GM18519 (cell line): ENCODE measurements around the gene CPM.
"Not testable (repeated sequence)": the region's sequence is repeated elsewhere in the genome, so short reads cannot be mapped to it uniquely, and the experiment has no call there.

ENCODE experiments used
- ATAC-seq: cut with Tn5 transposase; IDR thresholded peaks from one replicate; pipeline ENCODE4 v1.9.1; 2021; ENCODE audit warnings: mild to moderate bottlenecking, moderate library complexity; ENCODE audit not compliant: unreplicated experiment, low FRiP score

CPM gene

DNA sequence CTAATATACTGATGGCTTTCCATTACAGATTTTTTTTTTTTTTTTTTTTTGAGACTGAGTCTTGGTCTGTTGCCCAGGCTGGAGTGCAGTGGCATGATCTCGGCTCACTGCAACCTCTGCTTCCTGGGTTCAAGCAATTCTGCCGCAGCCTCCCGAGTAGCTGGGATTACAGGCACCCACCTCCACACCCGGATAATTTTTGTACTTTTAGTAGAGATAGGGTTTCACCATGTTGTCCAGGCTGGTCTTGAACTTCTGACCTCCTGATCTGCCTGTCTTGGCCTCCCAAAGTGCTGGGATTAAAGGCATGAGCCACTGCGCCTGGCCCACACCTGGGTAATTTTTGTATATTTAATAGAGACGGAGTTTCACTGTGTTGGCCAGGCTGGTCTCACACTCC is 121.4 kb downstream of the CPM start:
- not testable (repeated sequence) for ATAC-seq

DNA sequence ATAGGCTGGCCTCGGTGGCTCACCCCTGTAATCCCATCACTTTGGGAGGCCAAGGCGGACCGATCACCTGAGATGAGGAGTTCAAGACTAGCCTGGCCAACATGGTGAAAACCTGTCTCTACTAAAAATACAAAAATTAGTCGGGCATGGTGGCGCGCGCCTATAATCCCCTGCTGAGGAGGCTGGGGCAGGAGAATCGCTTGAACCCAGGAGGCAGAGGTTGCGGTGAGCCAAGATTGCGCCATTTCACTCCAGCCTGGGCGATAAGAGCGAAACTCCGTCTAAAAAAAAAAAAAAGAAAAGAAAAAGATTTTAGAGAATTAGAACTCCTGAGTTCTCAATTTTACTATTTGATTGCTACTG is 123.0 kb downstream of the CPM start:
- not testable (repeated sequence) for ATAC-seq

DNA sequence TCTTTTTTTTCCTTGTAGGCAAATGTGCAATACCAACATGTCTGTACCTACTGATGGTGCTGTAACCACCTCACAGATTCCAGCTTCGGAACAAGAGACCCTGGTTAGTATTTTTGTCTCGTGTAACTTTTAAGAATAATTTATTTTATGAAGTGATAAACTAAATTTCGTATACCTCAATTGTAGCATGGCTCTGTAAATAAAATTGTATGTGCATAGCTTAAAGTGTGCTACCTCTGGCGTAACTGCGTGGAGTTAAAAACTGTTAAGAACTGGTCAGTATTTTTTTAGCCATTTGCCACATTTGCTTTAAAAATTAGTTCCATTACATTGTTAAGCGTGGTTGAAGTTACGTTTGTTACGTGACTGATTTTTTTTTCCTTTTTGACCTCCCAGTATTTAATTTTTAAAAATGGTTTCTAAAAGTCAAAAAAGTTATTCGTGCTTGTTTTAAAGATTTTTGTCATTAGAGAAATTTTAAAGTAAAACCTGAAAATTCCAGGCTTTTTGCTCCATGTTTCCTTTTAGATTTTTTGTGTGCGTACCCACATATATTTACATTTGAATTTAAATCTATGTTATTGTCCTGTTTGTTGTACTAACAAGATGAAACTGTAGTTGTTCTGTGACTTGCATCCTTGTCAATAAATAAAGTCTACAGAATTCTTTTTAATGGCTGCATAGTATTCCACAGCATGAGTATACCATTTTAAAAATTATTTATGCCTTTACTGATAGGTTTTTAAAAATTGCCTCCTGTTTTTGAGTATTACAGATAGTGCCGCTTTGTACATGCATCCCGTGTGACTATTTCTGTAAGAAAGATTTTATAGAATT is 123.6 kb downstream of the CPM start:
- ATAC-seq, result no peak

DNA sequence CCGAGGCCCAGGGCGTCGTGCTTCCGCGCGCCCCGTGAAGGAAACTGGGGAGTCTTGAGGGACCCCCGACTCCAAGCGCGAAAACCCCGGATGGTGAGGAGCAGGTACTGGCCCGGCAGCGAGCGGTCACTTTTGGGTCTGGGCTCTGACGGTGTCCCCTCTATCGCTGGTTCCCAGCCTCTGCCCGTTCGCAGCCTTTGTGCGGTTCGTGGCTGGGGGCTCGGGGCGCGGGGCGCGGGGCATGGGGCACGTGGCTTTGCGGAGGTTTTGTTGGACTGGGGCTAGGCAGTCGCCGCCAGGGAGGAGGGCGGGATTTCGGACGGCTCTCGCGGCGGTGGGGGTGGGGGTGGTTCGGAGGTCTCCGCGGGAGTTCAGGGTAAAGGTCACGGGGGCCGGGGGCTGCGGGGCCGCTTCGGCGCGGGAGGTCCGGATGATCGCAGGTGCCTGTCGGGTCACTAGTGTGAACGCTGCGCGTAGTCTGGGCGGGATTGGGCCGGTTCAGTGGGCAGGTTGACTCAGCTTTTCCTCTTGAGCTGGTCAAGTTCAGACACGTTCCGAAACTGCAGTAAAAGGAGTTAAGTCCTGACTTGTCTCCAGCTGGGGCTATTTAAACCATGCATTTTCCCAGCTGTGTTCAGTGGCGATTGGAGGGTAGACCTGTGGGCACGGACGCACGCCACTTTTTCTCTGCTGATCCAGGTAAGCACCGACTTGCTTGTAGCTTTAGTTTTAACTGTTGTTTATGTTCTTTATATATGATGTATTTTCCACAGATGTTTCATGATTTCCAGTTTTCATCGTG is 124.4 kb downstream of the CPM start:
- ATAC-seq, result peak; percentile 41

DNA sequence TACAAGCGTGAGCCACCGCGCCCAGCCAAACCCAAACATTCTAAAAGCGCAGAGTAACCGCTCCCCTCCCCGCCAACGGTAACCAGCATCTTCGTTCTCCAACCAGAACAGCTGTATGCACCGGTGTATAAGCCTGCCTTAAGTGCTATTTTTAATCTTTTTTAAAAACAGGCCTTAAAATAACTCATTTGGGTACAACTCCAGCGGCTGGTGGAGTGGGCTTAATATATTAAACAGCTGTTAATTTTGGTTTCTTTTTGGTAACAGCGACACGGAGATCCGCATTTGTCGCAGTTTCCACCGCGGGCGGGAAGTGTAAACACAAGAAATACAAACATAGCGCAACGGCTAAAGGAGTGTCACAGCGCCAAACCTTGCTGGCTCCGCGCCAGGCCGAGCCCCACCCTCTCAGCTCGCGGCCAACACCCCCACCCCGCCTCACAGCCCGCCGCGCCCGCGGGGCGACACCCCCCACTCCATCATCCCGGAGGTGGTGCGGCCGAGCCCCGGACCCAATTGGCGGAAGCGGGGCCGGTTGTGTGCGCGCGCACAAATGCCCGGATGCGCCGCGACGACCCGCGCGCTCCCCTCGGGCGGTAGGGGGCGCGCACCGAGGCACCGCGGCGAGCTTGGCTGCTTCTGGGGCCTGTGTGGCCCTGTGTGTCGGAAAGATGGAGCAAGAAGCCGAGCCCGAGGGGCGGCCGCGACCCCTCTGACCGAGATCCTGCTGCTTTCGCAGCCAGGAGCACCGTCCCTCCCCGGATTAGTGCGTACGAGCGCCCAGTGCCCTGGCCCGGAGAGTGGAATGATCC is 125.2 kb downstream of the CPM start, which contains the start of gene MDM2:
TSS of gene MDM2 (plus strand) at position 602 of the 812 bp plus-strand sequence. CDS start 301 bp downstream, outside the sequence.
- ATAC-seq, result peak; percentile 60

DNA sequence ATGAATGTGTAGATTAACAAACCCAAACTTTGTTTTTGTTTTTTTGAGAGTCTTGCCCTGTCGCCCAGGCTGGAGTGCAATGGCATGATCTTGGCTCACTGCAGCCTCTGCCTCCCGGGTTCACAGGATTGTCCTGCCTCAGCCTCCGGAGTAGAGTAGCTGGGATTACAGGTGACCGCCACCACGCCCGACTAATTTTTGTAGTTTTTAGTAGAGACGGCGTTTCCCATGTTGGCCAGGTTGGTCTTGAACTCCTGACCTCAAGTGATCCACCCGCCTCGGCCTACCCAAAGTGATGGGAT is 125.7 kb downstream of the CPM start:
- not testable (repeated sequence) for ATAC-seq

DNA sequence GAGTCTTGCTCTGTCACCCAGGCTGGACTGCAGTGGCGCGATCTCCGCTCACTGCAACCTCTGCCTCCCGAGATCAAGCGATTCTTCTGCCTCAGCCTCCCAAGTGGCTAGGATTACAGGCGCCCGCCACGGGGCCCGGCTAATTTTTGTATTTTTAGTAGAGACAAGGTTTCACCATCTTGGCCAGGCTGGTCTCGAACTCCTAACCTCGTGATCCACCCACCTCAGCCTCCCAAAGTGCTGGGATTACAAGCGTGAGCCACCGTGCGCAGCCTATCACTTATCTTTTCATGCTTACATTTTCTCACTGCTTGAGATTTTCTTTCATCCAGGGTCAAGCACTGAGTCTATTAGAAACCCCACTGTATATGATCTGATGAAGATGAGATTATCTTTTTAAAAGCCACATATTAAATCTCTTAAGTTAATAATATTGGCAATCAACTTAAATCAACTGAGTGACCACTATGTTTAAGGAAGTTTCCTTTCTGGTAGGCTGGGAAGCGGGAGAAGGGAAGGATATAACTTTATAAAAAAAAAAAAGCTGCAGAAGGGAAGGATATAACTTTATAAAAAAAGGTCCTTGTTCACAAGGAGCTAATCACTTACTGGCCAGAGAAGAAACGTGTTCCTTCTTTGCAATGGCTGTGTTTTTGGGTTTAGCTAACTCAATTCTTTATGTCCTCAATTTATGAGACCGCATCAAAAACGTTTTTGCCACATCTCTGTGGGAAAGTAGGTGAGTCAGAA is 126.3 kb downstream of the CPM start:
- no peak for ATAC-seq

DNA sequence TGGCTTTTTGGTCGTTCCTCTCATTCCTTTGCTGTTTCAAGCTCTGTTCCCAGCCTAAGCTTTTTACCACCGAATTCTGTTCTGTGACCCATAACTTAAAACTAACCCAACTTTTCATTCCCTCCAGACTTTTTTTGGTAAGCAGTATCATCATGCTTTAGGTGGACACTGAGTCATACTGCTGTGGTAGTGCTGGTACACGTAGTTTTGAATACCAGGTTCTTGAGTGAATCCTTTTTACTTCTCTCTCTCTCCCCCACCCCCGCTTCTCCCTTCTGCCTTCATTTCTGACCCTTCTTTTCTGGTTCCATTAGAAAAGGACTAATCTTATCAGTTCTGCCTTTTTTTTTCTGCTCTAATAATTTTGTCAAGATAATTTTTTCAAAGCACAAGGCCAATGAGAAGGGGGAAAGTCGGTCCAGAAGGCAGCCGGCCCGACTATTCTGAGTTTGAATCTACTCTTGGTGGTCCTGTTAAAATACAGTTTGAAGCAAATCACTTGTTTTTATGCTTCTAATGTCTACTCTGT is 127.3 kb downstream of the CPM start:
- ATAC-seq, result no peak

DNA sequence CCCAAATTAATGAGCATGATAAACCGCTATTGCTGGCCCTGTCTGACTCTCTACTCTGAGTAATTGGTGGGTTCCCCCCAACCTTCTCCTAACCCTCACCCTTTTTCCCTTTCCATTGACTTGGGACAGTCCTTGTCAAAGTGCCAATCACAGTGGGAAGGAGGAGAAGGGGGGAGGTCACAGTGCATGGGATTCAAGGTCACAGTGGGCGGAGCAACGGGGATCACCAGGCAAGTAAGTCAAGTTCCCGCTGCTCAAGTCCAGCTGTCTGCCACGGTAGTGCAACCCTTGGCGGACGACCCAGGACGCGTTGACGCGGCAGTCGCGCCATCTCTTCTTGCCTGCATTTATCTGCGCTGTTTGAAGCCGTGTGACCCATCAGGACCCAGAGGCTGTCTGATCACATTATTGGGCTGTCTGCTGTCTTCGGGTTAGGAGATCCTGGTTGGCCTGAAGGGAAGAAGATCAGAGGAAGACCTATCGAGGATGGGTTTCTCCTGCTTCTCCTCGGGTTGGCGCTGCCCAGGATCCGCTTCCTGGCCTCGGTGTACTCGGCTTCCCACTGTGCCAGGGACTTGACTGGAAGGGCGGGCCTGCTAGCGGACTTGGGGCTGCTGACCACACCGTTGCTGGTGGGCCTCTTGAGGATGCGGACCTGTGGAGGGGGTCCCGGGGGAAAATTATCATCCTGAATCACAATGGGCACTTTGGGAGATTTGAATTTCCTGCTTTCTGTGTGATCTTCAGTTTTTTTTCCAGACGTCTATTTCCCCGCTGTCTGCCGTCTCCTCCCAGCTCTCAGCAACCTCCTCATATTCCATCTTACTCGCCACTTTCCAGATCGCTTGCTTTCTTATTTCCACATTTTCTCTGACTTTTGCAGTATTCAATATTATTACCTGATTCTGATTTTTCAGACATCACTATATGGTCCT is 128.0 kb downstream of the CPM start:
- ATAC-seq, result no peak

DNA sequence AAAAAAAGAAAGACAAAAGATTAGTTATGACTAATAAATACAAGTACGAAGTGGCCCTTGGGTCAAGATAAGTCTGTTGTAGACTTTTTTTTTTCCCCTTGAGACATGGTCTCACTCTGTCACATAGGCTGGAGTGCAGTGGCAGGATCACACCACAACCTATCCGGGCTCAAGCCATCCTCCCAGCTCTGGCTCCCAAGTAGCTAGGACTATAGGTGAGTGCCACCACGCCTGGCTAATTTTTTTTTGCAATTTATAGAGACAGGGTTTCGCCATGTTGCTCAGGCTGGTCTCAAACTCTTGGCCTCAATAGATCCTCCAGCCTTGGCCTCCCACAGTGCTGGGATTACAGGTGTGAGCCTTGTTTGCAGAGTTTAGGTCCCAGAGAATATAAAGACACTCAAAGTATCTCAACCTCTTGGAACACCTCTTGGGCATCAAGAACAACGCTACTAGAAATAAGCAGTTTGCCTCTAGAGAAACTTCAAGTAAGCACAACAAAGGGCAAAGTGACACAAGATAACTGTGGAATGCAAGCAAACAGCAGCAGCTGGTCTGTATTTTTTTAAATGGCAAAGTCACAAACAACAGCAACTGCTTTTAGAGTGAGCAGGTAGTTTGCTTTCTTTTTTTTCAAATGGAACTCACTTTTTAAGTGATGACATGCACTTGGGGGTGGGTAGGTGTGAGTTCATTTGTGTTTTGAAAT is 128.9 kb downstream of the CPM start:
- no peak for ATAC-seq

DNA sequence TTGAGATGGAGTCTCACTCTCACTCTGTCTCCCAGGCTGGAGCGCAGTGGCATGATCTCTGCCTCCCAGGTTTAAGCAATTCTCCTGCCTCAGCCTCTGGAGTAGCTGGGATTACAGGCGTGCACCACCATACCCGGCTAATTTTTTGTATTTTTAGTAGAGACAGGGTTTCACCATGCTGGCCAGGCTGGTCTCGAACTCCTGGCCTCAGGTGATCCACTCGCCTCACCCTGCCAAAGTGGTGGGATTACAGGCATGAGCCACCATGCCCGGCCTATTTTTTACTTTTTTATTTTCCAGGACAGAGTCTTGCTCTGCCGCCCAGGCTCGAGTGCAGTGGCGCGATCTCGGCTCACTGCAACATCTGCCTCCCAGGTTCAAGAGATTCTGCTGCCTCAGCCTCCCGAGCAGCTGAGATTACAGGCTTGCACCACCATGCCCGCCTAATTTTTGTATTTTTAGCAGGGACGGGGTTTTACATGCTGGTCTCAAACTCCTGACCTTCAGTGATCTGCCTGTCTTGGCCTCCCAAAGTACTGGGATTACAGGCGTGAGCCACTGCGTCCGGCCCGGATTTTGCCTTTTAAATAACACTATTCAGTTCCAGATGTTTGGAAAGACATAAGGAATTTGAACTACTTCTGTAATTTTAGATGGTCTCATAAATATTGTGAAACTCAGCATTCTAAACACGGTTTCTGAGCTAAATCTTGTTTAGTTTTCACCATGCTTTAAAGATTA is 129.9 kb downstream of the CPM start:
- not testable (repeated sequence) for ATAC-seq

DNA sequence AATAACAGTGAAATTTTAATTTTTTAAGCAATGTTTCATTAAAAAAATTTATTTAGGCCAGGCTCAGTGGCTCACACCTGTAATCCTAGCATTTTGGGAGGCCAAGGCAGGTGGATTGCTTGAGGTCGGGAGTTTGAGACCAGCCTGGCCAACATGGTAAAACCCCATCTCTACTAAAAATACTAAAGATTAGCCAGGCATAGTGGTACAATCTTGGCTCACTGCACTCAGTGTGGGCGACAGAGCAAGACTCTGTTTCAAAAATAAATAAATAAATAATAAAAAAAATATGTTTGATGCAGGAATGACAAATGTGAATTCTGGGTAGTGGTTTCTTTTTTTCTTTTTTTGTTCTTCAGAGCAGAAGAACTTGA is 130.6 kb downstream of the CPM start:
- not testable (repeated sequence) for ATAC-seq
